ENCODE results near the gene C1R. TPM values are rescaled to one million over a fixed set of nuclear protein-coding genes. Genes with fewer than 3 reads are reported as not detected.
"Not testable (repeated sequence)": the region's sequence is repeated elsewhere in the genome, so short reads cannot be mapped to it uniquely, and the experiment has no call there.

The C1R gene
- total RNA-seq, 1 donor = 528 TPM

- no peak for DNase-seq (ENCODE audit: low read depth)
- H3K4me3 ChIP-seq (ENCODE audit: low read depth, low read length) = no peak overlapping the region
- TF ChIP-seq, protein P1, sequence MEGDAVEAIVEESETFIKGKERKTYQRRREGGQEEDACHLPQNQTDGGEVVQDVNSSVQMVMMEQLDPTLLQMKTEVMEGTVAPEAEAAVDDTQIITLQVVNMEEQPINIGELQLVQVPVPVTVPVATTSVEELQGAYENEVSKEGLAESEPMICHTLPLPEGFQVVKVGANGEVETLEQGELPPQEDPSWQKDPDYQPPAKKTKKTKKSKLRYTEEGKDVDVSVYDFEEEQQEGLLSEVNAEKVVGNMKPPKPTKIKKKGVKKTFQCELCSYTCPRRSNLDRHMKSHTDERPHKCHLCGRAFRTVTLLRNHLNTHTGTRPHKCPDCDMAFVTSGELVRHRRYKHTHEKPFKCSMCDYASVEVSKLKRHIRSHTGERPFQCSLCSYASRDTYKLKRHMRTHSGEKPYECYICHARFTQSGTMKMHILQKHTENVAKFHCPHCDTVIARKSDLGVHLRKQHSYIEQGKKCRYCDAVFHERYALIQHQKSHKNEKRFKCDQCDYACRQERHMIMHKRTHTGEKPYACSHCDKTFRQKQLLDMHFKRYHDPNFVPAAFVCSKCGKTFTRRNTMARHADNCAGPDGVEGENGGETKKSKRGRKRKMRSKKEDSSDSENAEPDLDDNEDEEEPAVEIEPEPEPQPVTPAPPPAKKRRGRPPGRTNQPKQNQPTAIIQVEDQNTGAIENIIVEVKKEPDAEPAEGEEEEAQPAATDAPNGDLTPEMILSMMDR (IDR thresholded peaks at IDR 0.05; ENCODE audit: insufficient read depth, low read length) = no peak
These were observed 46.3 kb downstream of the C1R start for GRCh38 chr12:7045913-7046312.

DNA sequence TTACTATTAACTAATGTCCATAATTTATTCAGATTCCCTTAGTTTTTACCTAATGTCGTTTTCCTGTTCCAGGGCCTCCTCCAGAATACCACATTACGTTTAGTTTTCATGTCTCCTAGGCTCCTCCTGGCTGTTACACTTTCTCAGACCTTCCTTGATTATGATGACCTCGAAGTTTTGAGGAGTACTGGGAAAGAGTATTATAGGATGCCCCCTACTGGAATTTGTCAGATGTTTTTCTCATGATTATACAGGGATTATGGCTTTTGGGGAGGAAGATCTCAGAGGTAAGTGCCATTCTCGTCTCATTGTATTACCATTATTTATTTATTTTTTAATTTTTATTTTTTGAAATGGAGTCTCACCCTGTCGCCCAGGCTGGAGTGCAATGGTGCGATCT, 49.4 kb downstream of the C1R start:
- no peak overlapping the region for H3K4me3 ChIP-seq (ENCODE audit: low read depth, low read length)
- peak; percentile 64 for DNase-seq (ENCODE audit: low read depth)
- TF ChIP-seq, protein P1 (IDR thresholded peaks at IDR 0.05; ENCODE audit: insufficient read depth, low read length) = peak; percentile 48

DNA sequence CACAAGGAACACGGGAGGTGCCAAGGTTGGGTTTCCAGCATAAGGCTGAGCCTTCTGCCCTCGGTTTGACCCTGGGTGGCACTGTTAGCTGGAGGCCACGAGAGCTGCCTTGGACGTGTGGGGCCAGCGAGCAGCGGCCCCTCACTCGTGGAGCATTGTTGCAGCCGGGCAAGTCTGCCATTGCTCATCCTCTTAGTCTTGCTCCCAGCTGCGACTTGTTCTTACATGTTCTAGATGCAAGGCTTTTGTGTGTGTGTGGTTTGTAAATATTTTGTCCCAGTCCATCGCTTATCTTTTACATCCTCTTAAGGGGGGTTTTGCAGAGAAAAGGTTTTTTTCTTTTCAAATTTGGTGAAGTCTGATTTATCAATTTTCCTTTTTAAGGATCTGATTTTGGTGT, 52.8 kb downstream of the C1R start:
- TF ChIP-seq, protein P1 (IDR thresholded peaks at IDR 0.05; ENCODE audit: insufficient read depth, low read length) = no peak
- H3K4me3 ChIP-seq (ENCODE audit: low read depth, low read length) = no peak overlapping the region
- DNase-seq (ENCODE audit: low read depth) = no peak

GRCh38 chr12:7038591-7038990, 53.7 kb downstream of the C1R start:
- no peak overlapping the region for H3K4me3 ChIP-seq (ENCODE audit: low read depth, low read length)
- no peak for DNase-seq (ENCODE audit: low read depth)
- TF ChIP-seq, protein P1 (IDR thresholded peaks at IDR 0.05; ENCODE audit: insufficient read depth, low read length) = no peak

DNA sequence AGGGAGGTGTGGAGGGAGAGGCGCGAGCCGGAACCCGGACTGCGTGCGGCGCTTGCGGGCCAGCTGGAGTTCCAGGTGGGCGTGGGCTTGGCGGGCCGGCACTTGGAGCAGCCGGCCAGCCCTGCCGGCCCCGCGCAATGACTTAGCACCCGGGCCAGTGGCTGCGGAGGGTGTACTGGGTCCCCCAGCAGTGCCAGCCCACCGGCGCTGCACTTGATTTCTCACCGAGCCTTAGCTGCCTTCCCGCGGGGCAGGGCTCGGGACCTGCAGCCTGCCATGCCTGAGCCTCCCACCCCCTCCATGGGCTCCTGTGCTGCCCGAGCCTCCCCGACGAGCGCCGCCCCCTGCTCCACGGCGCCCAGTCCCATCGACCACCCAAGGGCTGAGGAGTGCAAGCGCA, 54.8 kb downstream of the C1R start:
- H3K4me3 ChIP-seq (ENCODE audit: low read depth, low read length); DNase-seq (ENCODE audit: low read depth): not testable (repeated sequence)

DNA sequence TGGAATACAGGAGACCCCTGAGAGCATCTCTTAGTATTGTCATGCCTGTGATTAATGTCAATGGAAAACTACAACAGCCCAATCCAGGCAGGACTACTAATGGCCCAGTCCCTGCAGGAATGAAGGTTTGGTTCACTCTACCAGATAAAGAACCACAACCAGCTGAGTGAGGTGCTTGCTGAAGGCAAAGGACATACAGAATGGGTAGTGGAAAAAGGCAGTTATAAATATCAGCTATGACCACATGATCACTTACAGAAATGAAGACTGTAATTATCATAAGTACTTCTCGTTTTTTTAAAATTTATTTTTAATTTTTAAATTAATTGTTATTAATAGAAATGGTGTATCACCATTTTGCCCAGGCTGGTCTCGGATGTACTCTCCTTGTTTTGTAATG, 56.8 kb downstream of the C1R start:
- no peak overlapping the region for H3K4me3 ChIP-seq (ENCODE audit: low read depth, low read length)
- TF ChIP-seq, protein P1 (IDR thresholded peaks at IDR 0.05; ENCODE audit: insufficient read depth, low read length) = no peak
- DNase-seq (ENCODE audit: low read depth) = no peak

DNA sequence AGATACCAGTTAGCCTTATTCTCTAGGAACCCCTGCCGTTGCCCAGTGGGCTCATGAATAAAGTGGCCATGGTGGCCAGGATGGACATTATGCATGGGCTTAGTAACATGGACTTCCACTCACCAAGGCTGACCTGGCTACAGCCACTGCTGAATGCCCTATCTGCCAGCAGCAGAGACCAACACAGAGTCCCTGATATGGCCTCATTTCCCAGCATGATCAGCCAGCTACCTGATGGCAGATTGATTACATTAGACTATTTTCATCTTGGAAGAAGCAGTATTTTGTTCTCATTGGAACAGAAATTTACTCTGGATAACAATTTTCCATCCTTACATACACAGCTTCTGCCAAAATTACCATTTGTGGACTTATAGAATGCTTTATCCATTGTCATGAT, 57.8 kb downstream of the C1R start:
- no peak overlapping the region for H3K4me3 ChIP-seq (ENCODE audit: low read depth, low read length)
- TF ChIP-seq, protein P1 (IDR thresholded peaks at IDR 0.05; ENCODE audit: insufficient read depth, low read length) = no peak
- no peak for DNase-seq (ENCODE audit: low read depth)
